ENCODE data around the gene GYPA.
"Not testable (repeated sequence)": the region's sequence is repeated elsewhere in the genome, so short reads cannot be mapped to it uniquely, and the experiment has no call there.

The GYPA gene

DNA sequence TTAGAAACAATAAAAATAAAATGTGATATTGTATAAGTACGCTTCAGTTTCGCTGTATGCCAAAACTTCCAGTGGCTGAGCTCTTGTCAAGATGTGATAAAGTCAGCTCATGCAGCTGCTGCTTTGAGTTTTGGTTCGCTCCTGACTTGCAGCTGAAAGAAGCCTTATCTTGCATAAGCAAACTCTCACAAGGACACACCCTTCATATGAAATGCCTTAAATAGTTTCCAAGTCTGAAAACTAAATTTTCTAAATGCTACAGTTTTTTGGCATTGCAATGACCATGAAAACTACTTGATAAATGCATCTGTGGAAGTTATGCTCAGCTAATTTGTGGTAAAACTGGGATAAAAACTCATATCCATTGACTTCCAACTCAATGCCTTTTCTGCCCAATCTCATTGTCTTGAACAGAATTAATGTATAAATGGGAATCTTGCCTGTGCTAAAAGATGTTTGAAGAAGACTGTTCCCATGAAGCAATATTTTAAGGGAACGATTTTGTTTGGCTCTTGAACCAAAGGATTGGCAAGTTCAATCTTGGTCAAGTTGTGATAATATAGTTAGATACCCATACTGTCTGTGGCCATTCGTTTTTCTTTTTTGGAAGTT, 11.7 kb downstream of the GYPA start:
- DNase-seq, result not testable (repeated sequence)

DNA sequence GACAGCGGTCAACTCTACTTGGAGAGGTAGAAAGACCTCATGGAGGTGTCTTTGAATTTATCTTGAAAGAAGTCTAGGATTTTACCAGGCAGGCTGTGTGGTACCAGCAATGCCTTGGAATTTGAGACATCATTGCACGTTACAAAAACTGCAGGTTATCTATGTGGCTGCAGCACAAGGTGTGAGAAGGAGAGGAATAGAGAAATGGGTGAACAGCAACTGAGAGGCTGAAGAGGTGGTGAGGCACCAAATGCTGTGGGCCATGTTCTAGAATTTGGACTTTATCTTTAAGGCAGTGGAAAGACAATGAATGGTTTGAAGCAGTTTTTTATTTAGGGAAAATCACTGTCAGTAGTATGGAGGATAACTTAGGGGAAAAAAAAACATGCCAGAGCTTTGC, 15.4 kb downstream of the GYPA start:
- not testable (repeated sequence) for DNase-seq

DNA sequence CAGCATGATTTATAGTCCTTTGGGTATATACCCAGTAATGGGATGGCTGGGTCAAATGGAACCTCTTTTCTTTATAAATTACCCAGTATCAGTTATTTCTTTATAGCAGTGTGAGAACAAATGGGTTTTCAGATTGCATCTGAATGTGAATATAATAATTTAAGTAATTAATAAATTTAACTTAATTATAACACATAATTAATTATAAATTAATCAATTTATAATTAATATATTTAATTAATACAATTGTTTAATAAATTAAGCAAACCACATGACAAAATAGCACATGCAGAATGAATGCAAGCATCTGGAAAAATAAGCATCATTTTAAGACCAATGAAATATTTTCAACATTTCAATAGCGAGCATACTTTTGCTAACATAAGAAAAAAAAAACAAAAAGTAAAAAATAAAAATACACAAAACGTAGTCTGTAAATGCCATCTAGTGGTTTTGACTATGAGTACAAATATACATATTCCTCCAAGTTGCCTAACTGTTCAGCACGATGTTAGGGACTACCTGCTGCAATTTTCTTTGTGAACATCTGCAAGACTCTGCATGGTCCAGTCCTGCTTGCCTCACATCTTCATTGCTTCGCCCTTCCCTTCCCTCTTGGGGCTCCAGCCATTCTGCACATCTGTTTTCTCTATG, 16.4 kb downstream of the GYPA start:
- DNase-seq, result not testable (repeated sequence)

DNA sequence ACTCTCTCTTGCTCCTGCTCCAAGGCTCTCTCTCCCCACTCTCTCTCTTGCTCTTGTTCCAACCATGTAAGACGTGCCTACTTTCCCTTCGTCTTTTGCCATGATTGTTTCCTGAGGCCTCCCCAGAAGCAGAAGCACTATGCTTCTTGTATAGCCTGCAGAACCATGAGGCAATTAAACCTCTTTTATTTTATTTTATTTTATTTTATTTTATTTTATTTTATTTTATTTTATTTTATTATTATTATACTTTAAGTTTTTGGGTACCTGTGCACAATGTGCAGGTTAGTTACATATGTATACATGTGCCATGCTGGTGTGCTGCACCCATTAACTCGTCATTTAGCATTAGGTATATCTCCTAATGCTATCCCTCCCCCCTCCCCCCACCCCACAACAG, 17.2 kb downstream of the GYPA start:
- not testable (repeated sequence) for DNase-seq

DNA sequence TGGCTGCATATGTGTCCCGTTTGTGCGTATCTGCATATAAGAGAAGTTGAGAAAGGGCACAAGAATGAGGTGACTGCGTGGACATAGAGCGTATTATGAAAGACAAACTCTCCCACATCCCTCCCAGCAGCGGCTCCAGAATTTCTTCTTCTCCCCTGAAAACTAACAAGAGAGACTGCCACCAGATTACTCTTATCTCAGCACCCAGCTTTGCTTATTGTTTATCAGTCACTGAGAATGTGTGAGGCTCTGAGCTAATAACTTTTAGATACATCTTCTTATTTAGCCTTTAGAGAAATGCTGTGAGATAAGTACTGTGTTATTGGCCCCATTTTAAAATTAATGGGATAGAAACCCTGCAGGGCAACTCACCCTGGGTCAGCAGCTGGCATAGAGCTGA, 20.8 kb downstream of the GYPA start:
- not testable (repeated sequence) for DNase-seq

DNA sequence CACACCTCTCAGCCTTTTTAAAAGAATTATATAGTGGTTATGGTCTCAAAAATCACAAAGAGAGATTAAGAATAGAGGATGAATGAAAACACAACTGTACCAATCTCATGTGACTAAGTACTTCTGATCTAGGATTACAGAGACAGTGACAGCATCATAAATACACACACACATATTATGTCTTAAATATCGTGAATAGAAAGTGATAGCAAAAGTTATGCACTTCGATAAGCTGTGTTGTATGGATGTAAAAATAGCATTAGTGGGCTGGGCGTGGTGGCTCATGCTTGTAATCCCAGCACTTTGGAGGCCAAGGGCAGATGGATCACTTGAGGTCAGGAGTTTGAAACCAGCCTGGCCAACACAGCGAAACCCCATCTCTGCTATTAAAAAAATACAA, 25.0 kb downstream of the GYPA start:
- DNase-seq, result no peak

DNA sequence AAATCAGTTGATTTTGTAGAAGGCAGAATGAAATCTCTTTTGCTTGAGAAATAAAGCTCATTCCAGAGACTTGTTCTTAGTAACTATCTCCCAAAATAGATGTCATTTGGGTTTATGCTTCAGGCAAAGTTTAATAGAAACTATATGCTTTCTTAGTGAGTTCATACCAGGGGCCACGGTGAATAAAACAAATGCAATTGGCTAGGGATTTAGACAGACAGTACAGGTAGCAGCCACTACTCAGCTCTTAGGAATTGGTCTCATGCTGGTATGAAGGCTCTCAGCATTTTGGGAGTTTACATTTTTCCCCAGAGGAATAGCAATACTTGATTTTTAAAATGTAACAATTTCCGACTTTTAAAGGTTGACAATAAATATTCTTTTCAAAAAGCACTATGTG, 27.0 kb downstream of the GYPA start:
- DNase-seq, result no peak

DNA sequence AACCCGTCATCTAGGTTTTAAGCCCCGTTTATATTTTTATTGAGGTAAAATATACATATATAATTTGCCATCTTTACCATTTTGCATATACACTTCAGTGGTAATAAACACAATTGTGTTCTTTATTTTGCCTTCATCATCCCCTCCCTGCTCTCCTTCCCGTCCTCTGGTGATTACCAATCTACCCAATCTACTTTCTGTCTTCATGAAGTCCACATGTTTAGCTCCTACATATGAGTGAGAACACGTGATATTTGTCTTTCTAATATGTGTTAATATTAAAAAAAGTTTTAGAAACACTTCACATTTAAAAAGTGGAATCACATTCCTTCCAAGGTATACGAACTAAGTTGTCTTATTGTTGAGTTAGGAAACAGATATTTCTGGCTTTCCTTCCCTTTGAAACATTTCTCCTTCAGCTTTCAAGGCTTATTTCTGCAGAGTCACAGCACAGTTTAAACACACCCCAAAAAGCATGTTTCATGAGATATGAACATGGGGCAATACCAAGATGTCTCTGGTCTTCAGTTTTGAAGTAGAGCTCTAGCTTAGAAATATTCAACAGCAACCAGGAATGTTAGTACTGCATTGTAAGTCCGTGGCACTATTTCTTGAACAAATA, 35.9 kb downstream of the GYPA start:
- no peak for DNase-seq

DNA sequence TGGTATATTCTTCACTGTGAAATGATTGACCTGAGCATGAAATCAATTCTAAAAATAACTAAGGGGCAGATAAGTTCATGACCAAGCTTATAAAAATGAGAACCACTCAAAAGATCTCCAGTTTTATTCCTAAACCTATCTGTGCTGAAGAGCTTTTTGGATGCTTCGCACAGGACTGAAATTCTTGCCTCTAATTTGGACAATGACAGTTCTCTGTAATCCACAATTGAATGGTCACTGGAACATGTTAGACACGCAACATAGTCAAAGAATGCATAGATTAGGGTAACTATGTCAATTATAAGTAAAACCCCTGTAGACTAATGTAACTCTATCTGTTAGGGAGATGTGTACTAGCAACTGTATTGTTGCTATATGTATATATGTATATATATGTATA, 42.7 kb downstream of the GYPA start:
- not testable (repeated sequence) for DNase-seq

DNA sequence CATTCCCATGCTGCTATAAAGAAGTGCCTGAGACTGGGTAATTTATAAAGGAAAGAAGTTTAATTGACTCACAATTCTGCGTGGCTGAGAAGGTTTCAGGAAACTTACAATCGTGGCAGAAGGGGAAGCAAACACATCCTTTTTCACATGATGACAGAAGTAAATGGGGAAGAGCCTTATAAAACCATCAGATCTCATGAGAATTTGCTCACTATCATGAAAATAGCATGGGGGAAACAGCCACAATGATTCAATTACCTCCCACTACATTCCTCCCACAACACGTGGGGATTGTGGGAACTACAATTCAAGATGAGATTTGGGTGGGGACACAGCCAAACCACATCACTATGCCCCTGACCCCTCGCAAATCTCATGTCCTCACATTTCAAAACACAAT, 46.5 kb downstream of the GYPA start:
- not testable (repeated sequence) for DNase-seq

DNA sequence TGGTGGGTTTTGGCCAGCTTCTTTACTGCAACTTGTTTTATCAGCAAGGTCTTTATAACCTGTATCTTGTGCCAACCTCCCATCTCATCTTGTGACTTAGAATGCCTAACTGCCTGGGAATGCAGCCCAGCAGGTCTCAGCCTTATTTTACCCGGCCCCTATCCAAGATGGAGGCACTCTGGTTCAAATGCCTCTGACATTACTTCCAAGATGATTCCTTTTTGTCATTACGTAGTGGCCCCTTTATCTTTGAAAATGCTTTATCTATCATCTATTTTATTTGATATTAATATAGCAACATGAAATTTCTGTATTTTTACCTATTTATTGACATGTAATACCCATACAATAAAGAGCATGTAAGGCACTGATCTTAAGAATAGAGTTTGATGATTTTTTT, 49.3 kb downstream of the GYPA start:
- not testable (repeated sequence) for DNase-seq

DNA sequence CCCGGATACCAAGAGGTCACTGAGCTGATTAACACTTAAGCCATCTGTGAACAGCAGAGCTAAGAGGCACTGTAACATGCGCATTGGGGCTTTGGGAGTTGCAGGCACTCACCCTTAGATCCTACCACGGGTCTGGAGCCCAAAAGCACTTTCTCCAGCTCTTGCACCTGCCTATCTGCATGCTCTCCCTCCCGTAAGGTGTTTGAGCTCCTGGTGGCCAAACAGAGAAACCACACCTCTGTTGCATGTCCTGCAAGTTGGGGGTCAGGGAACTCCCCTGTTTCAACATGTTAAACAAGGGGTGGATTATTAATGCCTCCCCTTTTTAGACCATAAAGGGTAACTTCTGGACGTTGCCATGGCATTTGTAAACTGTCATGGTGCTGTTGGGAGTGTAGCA, 49.8 kb downstream of the GYPA start:
- no peak for DNase-seq

DNA sequence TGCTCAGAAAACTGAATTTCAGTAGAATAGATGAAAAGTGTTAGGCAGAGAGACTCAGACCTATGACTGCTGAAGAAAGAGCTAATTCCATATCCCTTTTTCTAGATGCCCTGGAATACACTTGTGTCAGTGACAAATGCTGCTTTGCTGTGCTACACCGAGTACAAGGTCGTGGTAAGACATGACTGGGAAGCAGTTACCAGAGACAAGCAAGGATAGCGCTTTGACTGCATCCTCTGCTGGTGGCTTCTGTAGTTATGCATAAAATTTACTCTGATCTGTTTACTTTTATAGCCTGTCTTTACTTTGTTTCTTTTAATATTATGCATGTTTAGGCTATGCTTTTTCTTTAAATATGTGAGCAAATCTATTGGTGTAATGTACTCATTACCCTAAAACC, 58.5 kb downstream of the GYPA start:
- DNase-seq, result not testable (repeated sequence)

DNA sequence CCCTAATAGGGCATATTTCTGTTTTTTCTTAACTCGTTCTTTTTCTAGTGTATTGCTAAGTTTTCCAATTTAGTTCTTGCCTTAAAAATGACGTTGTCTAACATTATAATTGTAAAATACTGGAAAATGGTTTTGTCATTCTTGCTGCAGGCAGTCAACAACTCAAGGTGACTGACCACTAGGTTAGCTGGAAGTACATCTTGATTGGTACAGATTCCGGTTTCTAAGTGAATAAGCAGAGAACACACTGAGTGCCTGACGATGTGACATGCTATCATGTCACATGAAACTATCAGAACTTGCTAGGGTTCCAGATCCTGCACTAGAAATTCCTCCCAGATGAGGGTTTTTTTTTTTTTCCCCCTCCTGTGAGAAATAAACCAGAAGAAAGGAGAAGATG, 60.4 kb downstream of the GYPA start:
- not testable (repeated sequence) for DNase-seq

DNA sequence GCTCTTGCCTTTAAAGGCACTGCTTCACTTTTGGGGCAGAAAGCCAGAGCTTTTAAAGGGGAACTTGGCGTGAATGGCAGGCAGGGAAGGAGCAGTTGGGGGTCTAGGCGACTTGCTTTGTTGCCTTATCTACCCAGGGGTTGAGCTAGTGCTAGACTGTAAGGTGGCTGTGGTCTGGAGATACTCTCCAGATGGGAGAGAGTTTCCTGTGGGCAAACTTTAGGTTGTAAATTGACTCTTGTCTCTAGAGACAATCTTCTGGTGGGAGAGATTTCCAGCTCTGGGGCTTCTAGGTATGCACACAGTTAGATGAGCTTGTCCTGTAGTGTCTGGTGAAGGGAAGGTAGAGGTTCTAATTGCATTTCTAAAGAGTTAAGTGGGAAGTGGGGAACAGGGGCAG, 61.8 kb downstream of the GYPA start:
- not testable (repeated sequence) for DNase-seq

DNA sequence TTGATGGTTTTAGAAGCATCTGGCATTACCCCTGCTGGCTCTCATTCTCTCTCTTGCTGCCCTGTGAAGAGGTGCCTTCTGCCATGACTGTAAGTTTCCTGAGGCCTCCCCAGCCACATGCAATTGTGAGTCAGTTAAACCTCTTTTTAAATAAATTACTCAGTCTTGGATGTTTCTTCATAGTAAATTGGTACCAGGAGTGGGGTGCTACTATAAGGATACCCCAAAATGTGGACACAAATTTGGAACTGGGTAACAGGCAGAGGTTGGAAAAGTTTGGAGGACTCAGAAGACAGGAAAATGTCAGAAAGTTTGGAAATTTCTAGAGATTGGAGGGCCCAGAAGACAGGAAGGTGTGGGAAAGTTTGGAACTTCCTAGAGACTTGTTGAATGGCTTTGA, 79.0 kb downstream of the GYPA start:
- DNase-seq, result not testable (repeated sequence)

DNA sequence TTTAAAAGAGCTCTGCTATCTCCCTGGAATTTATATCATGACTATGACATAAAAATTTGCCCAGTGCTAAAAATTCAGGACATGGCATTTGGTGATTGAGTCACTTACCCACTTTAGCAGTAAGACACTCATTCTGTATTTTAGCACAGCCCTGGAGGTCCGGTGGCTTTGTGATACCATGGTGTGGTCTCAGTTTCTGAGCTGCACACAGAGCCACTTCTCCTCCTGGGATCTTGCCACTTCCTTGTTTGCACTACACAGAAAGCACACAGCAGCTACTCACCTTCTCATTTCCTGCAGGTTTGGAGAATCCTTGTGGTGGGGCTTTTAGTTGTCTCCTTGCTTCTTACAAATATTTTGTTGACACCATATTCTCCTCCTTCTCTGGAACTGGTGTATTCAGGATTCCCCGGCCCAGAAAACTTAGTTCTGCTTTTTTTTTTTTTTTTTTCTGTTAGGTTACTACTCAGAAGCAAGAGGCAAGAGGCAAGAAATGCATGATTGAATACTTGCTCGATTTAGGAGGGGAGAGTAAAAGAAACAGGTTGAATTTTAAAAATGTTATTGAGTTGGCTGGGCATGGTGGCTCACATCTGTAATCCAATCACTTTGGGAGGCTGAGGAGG, 80.2 kb downstream of the GYPA start:
- DNase-seq, result not testable (repeated sequence)

Data from CD4-positive, alpha-beta T cell treated with Interleukin-10 for 1 hour (primary cell).